Activated T-cell treated with anti-CD3 and anti-CD28 coated beads, Interleukin-2, amount 50 U/mL, for 48 hours (primary cell): ENCODE results near the gene CEBPA.
"Not testable (repeated sequence)": the region's sequence is repeated elsewhere in the genome, so short reads cannot be mapped to it uniquely, and the experiment has no call there.

Experiments
- DNase-seq, 2 experiments: peaks; one replicate each; pipeline ENCODE4 v3.0.0-alpha.2; 2020

Gene CEBPA

GRCh38 chr19:33300009-33300893 lies 2.1 kb downstream of the CEBPA start:
- no peak for DNase-seq

GRCh38 chr19:33299051-33299688 lies 3.2 kb downstream of the CEBPA start:
- DNase-seq = no peak

DNA sequence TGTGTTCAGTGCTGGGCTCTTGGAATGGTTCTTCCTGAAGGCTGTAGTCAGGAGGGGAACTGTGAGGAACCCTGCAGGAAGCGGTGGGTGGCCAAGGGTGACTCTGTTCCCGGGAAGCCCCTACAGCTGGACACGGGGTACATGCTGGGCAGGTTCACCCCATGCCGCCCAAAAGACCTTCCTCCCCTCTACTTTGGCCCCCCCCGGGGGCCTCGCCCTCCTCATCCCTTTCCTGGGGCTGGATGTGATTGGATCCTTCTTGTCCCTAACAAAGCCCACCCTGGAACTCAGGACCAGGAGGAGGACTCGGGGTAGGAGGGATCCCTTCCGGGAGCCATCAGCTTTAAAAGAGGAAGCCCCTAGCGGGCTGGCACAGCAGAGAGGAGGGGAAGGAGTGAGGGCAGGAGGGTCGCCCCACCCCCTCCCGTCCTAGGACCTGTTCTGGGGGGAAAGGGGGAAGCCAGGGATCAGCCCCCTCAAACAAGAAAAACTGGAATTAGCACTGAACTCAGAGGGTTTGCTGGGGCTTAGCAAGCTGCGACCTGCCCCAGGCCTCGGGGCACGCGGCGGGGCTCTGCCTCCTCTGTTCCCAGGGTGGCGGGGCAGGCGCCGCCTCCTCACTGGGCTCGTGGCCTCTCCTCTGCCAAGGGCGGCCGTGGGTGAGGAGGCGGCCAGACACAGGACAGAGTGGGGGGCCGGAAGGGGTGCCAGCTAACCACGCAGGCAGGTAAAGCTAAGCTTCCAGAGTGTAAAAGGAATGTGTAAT lies 4.0 kb downstream of the CEBPA start:
- no peak for DNase-seq

- DNase-seq = no peak
These were observed 4.8 kb downstream of the CEBPA start for GRCh38 chr19:33297401-33298145.

DNA sequence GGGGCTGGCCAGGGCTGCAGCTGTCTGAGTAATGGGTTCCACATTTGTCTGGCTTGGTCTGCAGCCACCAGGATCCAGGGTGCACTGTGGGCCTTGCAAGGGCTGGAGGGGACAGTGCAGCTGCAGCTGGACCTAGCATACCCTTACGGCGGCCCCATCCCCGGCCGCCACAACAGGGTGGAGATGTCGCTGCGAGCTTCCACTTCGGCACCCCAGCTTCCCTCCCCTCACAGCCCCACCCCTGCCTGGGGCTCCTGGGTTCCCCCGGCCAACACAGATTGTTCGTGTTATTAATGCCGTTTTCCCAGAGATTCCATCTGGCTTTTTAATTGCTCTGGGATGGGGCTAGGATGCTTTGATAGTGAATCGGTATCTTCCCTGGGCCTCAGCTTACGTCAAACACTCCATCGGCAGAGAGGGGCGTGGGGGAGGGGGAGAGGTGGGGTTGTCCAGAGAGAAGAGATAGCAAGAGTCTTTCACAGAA lies 5.8 kb downstream of the CEBPA start:
- DNase-seq = no peak

- peak in 1 of 2 experiments; percentile 11 for DNase-seq
These were observed 6.5 kb downstream of the CEBPA start for GRCh38 chr19:33295621-33296487.

DNA sequence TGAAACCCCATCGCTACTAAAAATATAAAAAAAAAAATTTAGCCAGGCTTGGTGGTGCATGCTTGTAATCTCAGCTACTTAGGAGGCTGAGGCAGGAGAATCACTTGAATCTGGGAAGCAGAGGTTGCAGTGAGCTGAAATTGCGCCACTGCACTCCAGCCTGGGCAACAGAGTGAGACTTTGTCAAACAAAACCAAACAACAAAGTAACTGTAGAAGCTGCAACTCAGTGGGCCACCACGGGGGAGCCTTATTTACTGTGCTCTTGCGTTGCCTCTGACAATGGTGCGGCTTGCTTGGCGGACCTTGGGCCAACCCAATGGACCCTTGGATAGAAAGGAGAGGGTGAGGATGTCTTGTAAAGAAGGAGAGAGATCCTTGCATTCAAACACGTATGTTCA lies 7.3 kb downstream of the CEBPA start:
- DNase-seq = not testable (repeated sequence)

DNA sequence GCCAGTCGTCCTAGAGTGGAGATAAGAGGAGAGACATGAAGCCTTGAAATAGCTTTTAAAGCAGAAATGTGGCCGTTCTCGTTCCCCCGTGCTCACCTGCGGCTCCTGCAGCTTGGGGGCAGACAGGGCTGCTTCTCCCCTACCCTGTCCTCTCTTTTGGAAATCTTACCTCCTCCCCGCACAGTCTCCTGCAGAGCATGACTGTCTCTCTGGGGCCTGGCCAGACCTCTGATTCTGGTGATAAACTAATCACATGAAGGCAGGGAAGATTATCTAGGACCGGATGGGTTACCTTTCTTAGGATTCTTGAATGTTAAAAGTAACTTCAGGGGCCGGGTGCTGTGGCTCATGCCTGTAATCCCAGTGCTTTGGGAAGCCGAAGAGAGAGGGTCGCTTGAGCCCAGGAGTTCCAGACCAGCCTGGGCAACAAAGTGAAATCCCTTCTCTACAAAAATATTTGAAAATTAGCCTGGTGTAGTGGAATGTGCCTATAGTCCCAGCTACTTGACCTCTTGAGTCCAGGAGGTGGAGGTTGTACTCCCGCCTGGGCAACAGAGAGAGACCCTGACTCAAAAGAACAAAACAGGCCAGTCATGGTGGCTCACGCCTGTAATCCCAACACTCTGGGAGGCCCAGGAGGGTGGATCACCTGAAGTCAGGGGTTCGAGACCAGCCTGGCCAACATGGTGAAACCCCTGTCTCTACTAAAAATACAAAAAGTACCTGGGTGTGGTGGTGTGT lies 8.1 kb downstream of the CEBPA start:
- no peak for DNase-seq

- DNase-seq = no peak
These were observed 8.9 kb downstream of the CEBPA start for GRCh38 chr19:33293255-33294057.

- DNase-seq = no peak
These were observed 9.6 kb downstream of the CEBPA start for GRCh38 chr19:33292595-33293254.

GRCh38 chr19:33291623-33292534 lies 10.5 kb downstream of the CEBPA start:
- no peak for DNase-seq

DNA sequence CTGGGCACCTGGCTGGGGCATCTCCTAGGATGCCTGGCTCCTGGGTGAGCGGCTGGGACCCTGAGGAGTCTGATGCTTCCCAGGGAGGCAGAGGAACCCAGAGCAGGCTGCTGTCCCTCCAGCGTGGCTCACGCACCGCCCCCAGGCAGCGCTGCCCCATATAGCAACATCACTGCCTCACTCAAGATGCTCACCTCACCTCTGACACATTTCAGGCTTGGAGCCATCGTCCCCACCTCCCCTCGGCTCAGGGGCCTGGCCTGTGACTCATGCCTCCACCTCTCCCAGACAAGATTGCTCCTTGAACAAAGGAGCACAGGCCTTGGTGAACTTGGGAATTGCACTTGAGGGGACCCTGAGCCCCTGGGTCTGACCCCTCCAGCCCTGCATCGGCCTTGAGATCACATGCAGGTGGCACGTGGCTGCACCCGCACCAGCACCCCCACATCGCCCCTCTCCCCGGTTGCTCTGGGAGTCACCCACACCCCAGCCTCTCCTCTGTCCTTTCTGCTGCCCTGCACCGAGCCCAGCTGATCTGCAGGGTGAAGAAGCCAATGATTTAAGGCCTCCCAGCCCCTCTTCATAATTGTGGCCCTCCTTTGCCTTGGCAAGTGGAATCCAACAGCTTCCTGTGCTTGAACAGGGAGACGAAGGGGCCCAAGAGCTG lies 11.2 kb downstream of the CEBPA start:
- no peak for DNase-seq

DNA sequence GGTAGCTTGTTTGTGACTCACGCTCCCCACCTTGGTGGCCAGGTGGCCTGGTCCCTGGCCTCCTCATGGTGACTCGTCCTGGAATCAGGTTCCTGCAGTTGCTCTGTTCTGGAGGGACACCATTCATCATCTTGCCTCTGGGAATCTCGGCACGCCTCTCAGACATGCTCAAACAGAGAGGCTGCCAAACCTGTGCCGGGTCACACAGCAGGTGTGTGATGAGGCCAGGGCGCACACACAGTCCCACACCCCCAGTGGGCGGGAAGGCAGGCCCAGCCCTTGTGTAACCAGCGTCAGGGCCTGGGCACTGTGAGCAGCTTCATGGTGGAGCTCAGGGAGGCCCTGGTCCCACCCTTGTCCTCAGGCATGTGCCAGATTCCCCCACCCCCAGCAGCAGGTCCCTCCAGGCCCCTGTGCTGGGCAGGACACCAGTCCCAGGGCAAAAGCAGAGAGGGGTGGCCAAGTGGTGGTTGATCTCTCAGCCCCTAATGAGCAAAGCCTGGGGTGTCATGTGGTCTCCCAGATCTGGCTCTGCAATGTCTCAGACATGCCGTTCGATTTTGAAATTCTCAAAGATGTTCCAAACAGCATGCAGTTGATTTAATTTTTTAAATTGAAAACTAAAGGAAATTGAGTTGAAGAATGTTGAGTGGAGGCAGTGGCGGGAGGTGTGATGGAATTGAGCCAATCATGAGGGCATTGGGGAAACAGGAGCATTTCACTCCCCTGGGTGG lies 12.1 kb downstream of the CEBPA start:
- DNase-seq = no peak

DNA sequence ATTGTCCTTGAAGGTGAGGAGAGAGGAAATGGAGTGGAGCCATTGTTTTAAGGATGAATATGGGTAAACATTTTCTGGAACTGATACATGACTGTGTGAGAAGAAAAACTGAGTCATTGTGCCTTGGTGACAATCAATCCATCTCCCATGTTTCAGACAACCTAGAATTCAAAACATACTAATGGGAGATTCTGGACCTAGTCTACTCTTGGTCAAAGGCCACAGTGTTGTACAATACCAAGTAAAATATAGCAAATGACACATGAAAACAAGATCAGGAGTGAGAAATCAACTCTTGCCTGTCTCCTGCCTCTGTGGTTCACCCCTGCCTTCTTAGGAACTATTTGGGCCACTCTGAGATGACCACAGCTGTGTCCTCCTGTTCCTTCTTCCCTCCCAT lies 13.1 kb downstream of the CEBPA start:
- no peak for DNase-seq

DNA sequence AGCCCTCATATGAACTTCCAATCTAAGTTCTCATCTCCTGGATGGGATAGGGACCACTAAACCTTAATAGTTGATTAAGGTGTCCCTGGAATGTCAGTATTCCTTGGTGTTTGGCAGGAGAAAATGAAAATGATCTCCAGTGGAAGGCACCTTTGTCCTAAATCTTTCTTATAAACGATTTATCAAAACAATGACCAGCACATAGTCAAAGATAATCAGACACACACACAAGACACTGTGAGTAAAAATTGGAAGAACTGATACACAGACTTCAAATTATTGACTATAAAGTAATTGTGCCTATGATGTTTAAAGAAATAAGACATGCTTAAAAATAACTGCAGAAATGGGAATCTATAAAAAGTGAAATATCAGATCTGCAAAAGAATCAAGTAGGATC lies 13.7 kb downstream of the CEBPA start:
- no peak for DNase-seq

DNA sequence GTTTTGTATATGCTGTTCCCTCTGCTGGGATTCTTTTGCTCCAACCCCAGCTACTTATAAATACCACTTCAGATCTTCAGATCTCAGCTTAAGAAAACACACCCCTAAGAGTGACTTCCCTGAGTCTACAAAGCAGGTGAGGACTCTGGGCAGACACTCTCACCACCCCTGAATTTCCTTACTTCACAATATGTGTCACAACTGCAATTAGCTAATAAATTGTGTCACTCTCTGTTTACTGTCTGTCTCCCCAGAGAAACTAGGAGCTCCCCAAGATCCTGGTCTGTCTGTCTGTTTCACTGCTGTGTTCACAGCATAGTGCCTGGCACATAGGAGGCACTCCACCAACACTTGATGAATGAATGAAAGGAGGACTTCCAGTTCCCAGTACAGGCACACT lies 14.4 kb downstream of the CEBPA start:
- DNase-seq = no peak

GRCh38 chr19:33287438-33287837 lies 14.9 kb downstream of the CEBPA start:
- no peak for DNase-seq
